ENCODE results near the gene IL21R.
"Not testable (repeated sequence)": the region's sequence is repeated elsewhere in the genome, so short reads cannot be mapped to it uniquely, and the experiment has no call there.

The IL21R gene

GRCh38 chr16:27377666-27378485 lies 24.1 kb upstream of the IL21R start:
- DNase-seq, result no peak

GRCh38 chr16:27378871-27379481 lies 23.0 kb upstream of the IL21R start:
- DNase-seq, result no peak

- DNase-seq, result no peak
Measured at GRCh38 chr16:27379919-27380318, 22.1 kb upstream of the IL21R start.

GRCh38 chr16:27381236-27381635 lies 20.7 kb upstream of the IL21R start:
- DNase-seq, result no peak

- DNase-seq, result no peak
Measured at GRCh38 chr16:27381974-27382855, 19.8 kb upstream of the IL21R start.

GRCh38 chr16:27383556-27384243 lies 18.3 kb upstream of the IL21R start:
- DNase-seq, result no peak

- no peak for DNase-seq
Measured at GRCh38 chr16:27384425-27384824, 17.5 kb upstream of the IL21R start.

GRCh38 chr16:27385398-27385797 lies 16.6 kb upstream of the IL21R start:
- no peak for DNase-seq

GRCh38 chr16:27386674-27387073 lies 15.3 kb upstream of the IL21R start:
- no peak for DNase-seq

GRCh38 chr16:27387724-27388123 lies 14.2 kb upstream of the IL21R start:
- no peak for DNase-seq

GRCh38 chr16:27389272-27389961 lies 12.6 kb upstream of the IL21R start:
- DNase-seq, result no peak

GRCh38 chr16:27390151-27390550 lies 11.8 kb upstream of the IL21R start:
- DNase-seq, result no peak

- DNase-seq, result no peak
Measured at GRCh38 chr16:27392671-27393070, 9.3 kb upstream of the IL21R start.

GRCh38 chr16:27394516-27394915 lies 7.5 kb upstream of the IL21R start:
- DNase-seq, result no peak

GRCh38 chr16:27398341-27398893 lies 3.6 kb upstream of the IL21R start:
- not testable (repeated sequence) for DNase-seq

GRCh38 chr16:27398894-27399853 lies 2.8 kb upstream of the IL21R start:
- no peak for DNase-seq

GRCh38 chr16:27399969-27400368 lies 2.0 kb upstream of the IL21R start:
- no peak for DNase-seq

- no peak for DNase-seq
Measured at GRCh38 chr16:27400751-27401620, 988 bp upstream of the IL21R start.

- no peak for DNase-seq
Measured at GRCh38 chr16:27402569-27402963, 592 bp downstream of the IL21R start.
